ENCODE data around the gene APC. TPM values are rescaled to one million over a fixed set of nuclear protein-coding genes. Genes with fewer than 3 reads are reported as not detected.

Gene APC
- total and polyA plus RNA-seq, 8 donors: 32.2 to 52.0 (median 43.2) TPM

DNA sequence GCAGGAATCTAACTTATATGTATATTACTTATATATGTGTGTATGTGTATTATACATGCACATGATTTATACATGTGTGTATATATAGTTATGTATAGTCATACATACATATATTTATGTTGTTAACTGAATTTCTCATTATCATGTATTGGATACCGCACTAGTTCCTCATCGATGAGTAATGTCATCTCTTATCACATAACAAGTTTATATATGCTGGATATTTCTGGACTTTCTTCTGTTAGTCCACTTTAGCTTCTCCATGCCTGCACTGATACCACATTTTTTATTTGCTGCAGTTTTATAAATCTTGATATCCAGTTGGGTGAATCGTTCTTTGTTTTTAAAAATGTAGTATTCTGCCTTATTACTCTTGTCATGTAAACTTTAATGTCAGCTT, 50.2 kb downstream of the APC start:
- intact Hi-C loops (cut with DNase I): no loop called here
- ATAC-seq: no peak
- Histone ChIP-seq H3K27ac (no peak overlapping the region), H3K4me1 (no peaks in the 10 kb centered on the region), H3K27me3 (no peaks in the 10 kb centered on the region), H3K4me3 (no peak overlapping the region), H3K36me3 (peaks cover 0 to 54% of the 10 kb centered on the region in 2 donors), H3K9me3 (no peaks in the 10 kb centered on the region)
- DNase-seq: no peak
- TF ChIP-seq, protein P1, sequence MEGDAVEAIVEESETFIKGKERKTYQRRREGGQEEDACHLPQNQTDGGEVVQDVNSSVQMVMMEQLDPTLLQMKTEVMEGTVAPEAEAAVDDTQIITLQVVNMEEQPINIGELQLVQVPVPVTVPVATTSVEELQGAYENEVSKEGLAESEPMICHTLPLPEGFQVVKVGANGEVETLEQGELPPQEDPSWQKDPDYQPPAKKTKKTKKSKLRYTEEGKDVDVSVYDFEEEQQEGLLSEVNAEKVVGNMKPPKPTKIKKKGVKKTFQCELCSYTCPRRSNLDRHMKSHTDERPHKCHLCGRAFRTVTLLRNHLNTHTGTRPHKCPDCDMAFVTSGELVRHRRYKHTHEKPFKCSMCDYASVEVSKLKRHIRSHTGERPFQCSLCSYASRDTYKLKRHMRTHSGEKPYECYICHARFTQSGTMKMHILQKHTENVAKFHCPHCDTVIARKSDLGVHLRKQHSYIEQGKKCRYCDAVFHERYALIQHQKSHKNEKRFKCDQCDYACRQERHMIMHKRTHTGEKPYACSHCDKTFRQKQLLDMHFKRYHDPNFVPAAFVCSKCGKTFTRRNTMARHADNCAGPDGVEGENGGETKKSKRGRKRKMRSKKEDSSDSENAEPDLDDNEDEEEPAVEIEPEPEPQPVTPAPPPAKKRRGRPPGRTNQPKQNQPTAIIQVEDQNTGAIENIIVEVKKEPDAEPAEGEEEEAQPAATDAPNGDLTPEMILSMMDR (IDR thresholded peaks at IDR 0.05): no peak

DNA sequence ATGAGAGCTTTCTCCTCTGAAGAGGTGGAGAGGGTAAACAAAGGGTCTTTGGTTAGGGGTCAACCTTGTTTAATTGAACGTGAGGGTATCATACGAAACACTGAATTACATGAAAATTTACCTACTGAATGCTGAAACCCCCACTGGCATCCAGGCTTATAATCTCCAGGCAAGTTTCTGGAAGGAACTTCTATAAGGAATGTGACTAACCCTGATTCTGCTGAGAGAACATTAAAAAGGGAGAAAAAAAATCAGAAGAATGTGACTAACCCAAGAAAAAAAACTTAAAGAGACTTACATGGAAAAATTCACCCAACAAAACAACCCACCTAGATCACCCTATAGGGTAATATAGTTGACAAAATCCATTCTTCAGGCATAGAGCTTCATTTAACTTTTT, 55.5 kb downstream of the APC start:
- Histone ChIP-seq H3K27me3 (no peaks in the 10 kb centered on the region), H3K27ac (no peak overlapping the region), H3K36me3 (peaks cover 0 to 77% of the 10 kb centered on the region in 2 donors), H3K4me3 (no peak overlapping the region), H3K4me1 (no peaks in the 10 kb centered on the region), H3K9me3 (no peaks in the 10 kb centered on the region)
- TF ChIP-seq, protein P1 (IDR thresholded peaks at IDR 0.05): no peak
- DNase-seq: no peak
- intact Hi-C loops (cut with DNase I): no loop called here
- ATAC-seq: no peak

DNA sequence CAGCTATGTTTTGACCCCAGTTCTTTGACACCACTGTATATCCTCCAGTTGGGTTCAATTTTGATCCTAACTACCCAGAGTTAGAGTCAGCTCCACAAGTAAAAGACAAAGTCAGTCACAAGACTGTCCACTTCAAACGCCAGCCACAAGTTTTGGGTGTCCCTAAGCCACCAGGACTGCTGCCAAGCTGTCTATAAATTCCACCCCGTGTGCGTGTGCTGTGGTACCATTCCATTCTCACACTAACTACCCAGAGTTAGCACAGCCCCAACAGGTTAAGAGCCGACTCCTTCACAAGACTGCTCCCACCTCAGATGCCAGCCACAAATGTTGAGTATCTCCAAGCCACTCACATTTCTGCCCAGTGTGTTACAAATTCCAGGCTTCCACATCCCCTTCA, 56.7 kb downstream of the APC start:
- peaks cover 0 to 72% of the 10 kb centered on the region in 2 donors for H3K36me3 ChIP-seq
- H3K27ac ChIP-seq: no peak overlapping the region
- DNase-seq: no peak
- TF ChIP-seq, protein P1 (IDR thresholded peaks at IDR 0.05): no peak
- H3K9me3 ChIP-seq: no peaks in the 10 kb centered on the region
- H3K4me3 ChIP-seq: no peak overlapping the region
- H3K27me3 ChIP-seq: no peaks in the 10 kb centered on the region
- no peaks in the 10 kb centered on the region for H3K4me1 ChIP-seq
- ATAC-seq: no peak
- intact Hi-C loops (cut with DNase I): no loop called here

DNA sequence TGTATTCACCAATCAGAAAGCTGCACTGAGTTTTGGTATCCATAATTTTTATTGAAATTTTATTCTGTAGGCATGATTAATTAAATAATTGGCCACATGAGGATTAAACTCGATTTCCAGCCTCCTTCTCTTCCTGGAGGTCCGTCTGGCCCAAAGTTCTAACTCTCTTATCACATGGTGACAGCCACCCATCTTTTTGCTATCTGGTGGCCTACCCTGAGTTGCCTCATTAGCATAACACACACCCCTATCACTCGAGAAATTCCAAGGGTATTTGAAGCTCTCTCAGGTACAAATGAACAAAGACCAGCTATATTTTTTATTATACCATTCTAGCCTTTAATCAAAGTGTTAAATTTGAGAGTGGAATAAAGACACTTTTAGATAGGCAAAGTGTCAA, 57.7 kb downstream of the APC start:
- DNase-seq: no peak
- H3K27me3 ChIP-seq: no peaks in the 10 kb centered on the region
- no peaks in the 10 kb centered on the region for H3K9me3 ChIP-seq
- H3K4me1 ChIP-seq: no peaks in the 10 kb centered on the region
- no peak for ATAC-seq
- intact Hi-C loops (cut with DNase I): no loop called here
- TF ChIP-seq, protein P1 (IDR thresholded peaks at IDR 0.05): no peak
- H3K36me3 ChIP-seq: peaks cover 0 to 63% of the 10 kb centered on the region in 2 donors
- H3K4me3 ChIP-seq: no peak overlapping the region
- H3K27ac ChIP-seq: no peak overlapping the region

DNA sequence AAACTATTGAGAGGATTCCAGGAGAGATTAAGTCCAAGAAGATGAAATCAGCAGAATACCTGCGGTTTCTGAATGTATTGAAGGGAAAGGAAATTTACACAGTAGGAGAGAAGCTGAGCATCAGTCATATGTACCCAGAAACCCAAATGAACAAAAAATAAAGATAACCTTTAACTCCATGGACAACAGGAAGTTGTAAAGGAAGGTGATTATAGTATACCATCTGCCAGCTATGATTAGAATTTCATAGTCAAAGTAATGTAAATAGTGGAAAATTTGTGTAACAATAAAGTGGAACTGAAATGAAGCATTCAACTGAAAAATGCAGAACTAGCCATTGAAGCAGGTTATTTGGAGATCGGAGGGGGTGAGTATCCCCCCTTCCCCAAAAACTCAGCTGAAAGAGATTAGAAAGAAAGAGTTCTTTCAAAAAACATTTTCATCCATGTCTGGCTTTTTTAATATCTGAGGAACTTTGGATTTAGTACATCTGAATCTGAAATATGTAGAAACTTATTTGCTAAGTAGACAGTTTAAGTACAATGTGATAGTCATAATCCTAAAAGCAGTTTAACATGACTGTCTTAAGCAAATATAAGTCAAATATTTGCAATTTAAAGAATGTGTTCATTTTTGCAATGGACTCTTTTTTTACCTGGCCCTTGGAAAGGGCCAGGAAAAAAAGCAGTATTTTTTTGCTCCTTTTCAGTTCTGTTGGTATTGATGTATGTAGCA, 58.4 kb downstream of the APC start:
- intact Hi-C loops (cut with DNase I): no loop called here
- H3K36me3 ChIP-seq: peaks cover 0 to 63% of the 10 kb centered on the region in 2 donors
- ATAC-seq (no peak), DNase-seq (no peak)
- H3K27ac ChIP-seq: no peak overlapping the region
- TF ChIP-seq, protein P1 (IDR thresholded peaks at IDR 0.05): no peak
- H3K4me1 ChIP-seq: no peaks in the 10 kb centered on the region
- H3K9me3 ChIP-seq: no peaks in the 10 kb centered on the region
- H3K4me3 ChIP-seq: no peak overlapping the region
- no peaks in the 10 kb centered on the region for H3K27me3 ChIP-seq

Measured in left lung (tissue), 10 donors.